H1 (cell line): ENCODE data around the gene ARHGEF28.

Experiments
- CHD2 ChIP-seq: IDR thresholded peaks from 2 replicates; pipeline ENCODE4 v1.6.1; 2012; ENCODE audit warnings: low read length, improper control_type of control experiment
- CTCF ChIP-seq, 3 experiments: IDR thresholded peaks; 1 replicate in 2 of 3; 2 replicates in 1 of 3; pipeline versions ENCODE4 v1.5.1 to v1.6.1; 2011; ENCODE audit warnings: low read length in 3 of 3, mild to moderate bottlenecking in 3 of 3, inconsistent platforms in 2 of 3, low read depth in 1 of 3, moderate library complexity in 1 of 3; ENCODE audit not compliant: insufficient read depth in 1 of 3; ENCODE audit errors: control extremely low read depth in 1 of 3
- JUN ChIP-seq: IDR thresholded peaks from 2 replicates; pipeline ENCODE4 v1.6.1; 2011; ENCODE audit warnings: low read depth, mild to moderate bottlenecking, improper control_type of control experiment, low read length
- KDM4A ChIP-seq: IDR thresholded peaks from one replicate; pipeline ENCODE4 v1.7.1; 2012; ENCODE audit warnings: low read depth, mild to moderate bottlenecking, moderate library complexity, low read length, inconsistent platforms; ENCODE audit not compliant: severe bottlenecking
- KDM5A ChIP-seq: fragments of 200-600 bp; IDR thresholded peaks from 2 replicates; pipeline ENCODE4 v1.7.1; 2012; ENCODE audit warnings: mild to moderate bottlenecking, low read length, inconsistent platforms, mixed read lengths
- MAX ChIP-seq: IDR thresholded peaks from 2 replicates; pipeline ENCODE4 v1.6.1; 2012; ENCODE audit warnings: inconsistent platforms
- POLR2A ChIP-seq, 2 experiments: IDR thresholded peaks; 1 replicate in 1 of 2; 2 replicates in 1 of 2; pipeline ENCODE4 v1.6.1; 2011; ENCODE audit warnings: low read depth in 2 of 2, low read length in 2 of 2, mild to moderate bottlenecking in 2 of 2; ENCODE audit errors: control extremely low read depth in 1 of 2
- SIN3A ChIP-seq, 2 experiments: IDR thresholded peaks in 1 of 2; conservative IDR thresholded peaks in 1 of 2; 2 replicates each; pipeline ENCODE4 v1.6.1; 2011 to 2012; ENCODE audit warnings: low read length in 2 of 2, improper control_type of control experiment in 1 of 2, low read depth in 1 of 2, mild to moderate bottlenecking in 1 of 2
- SIX5 ChIP-seq: IDR thresholded peaks from 2 replicates; pipeline ENCODE4 v1.6.1; 2011; ENCODE audit warnings: mild to moderate bottlenecking, low read depth, low read length
- SP1 ChIP-seq: IDR thresholded peaks from 2 replicates; pipeline ENCODE4 v1.6.1; 2011; ENCODE audit warnings: low read depth, low read length
- TAF1 ChIP-seq: IDR thresholded peaks from 2 replicates; pipeline ENCODE4 v1.6.1; 2011; ENCODE audit warnings: mild to moderate bottlenecking, low read depth, low read length
- TCF12 ChIP-seq: IDR thresholded peaks from 2 replicates; pipeline ENCODE4 v1.6.1; 2011; ENCODE audit warnings: low read depth, mild to moderate bottlenecking, low read length
- TEAD4 ChIP-seq: IDR thresholded peaks from 2 replicates; pipeline ENCODE4 v1.6.1; 2012; ENCODE audit warnings: low read depth, low read length, inconsistent platforms, mixed read lengths
- ZNF274 ChIP-seq: IDR thresholded peaks from 2 replicates; pipeline ENCODE4 v1.7.0; 2012; ENCODE audit warnings: low read length, borderline replicate concordance; ENCODE audit errors: extremely low read depth

GRCh38 chr5:73620334-73620687 lies 5.7 kb upstream of the ARHGEF28 start:
- TF ChIP-seq POLR2A (IDR thresholded peaks at IDR 0.05; ENCODE audit: control extremely low read depth in 1 of 2, low read depth in 2 of 2, low read length in 2 of 2) = no peak
- no peak for TF ChIP-seq ZNF274
- TF ChIP-seq CHD2 = no peak
- no peak for TF ChIP-seq TCF12
- TF ChIP-seq CTCF (IDR thresholded peaks at IDR 0.05; ENCODE audit: control extremely low read depth in 1 of 3, insufficient read depth in 1 of 3, low read depth in 1 of 3, low read length in 3 of 3) = no peak
- no peak for TF ChIP-seq KDM5A
- no peak for TF ChIP-seq SP1
- no peak for TF ChIP-seq SIN3A (conservative IDR thresholded peaks at IDR 0.05 in 1 of 2, IDR thresholded peaks at IDR 0.05 in 1 of 2; ENCODE audit: low read depth in 1 of 2, low read length in 2 of 2)
- no peak for TF ChIP-seq SIX5
- TF ChIP-seq KDM4A = no peak
- TF ChIP-seq MAX = no peak
- TF ChIP-seq TEAD4 = no peak
- TF ChIP-seq JUN = no peak
- no peak for TF ChIP-seq TAF1
